ENCODE data around the gene CADM1.

Gene CADM1

GRCh38 chr11:115365907-115366306 is 138.3 kb downstream of the CADM1 start:
- TF ChIP-seq GATA2 (IDR thresholded peaks at IDR 0.05; ENCODE audit: low read depth, low read length) (no peak), GATA3 (IDR thresholded peaks at IDR 0.05; ENCODE audit: low read depth, low read length) (no peak)

- TF ChIP-seq GATA3 (IDR thresholded peaks at IDR 0.05; ENCODE audit: low read depth, low read length), result no peak
- TF ChIP-seq GATA2 (IDR thresholded peaks at IDR 0.05; ENCODE audit: low read depth, low read length), result no peak
Observed at GRCh38 chr11:115364896-115365295, 139.3 kb downstream of the CADM1 start.

GRCh38 chr11:115363921-115364320 is 140.3 kb downstream of the CADM1 start:
- TF ChIP-seq GATA3 (IDR thresholded peaks at IDR 0.05; ENCODE audit: low read depth, low read length), result no peak
- no peak for TF ChIP-seq GATA2 (IDR thresholded peaks at IDR 0.05; ENCODE audit: low read depth, low read length)

GRCh38 chr11:115363426-115363825 is 140.8 kb downstream of the CADM1 start:
- TF ChIP-seq GATA2 (IDR thresholded peaks at IDR 0.05; ENCODE audit: low read depth, low read length) (no peak), GATA3 (IDR thresholded peaks at IDR 0.05; ENCODE audit: low read depth, low read length) (no peak)

- no peak for TF ChIP-seq GATA3 (IDR thresholded peaks at IDR 0.05; ENCODE audit: low read depth, low read length)
- no peak for TF ChIP-seq GATA2 (IDR thresholded peaks at IDR 0.05; ENCODE audit: low read depth, low read length)
Observed at GRCh38 chr11:115362997-115363396, 141.2 kb downstream of the CADM1 start.

GRCh38 chr11:115361025-115361424 is 143.2 kb downstream of the CADM1 start:
- TF ChIP-seq GATA3 (IDR thresholded peaks at IDR 0.05; ENCODE audit: low read depth, low read length) (no peak), GATA2 (IDR thresholded peaks at IDR 0.05; ENCODE audit: low read depth, low read length) (peak; percentile 30; the same call in 1 of the 2 replicates)

GRCh38 chr11:115360186-115360824 is 143.9 kb downstream of the CADM1 start:
- peak; percentile 53; the same call in 1 of the 2 replicates for TF ChIP-seq GATA2 (IDR thresholded peaks at IDR 0.05; ENCODE audit: low read depth, low read length)
- TF ChIP-seq GATA3 (IDR thresholded peaks at IDR 0.05; ENCODE audit: low read depth, low read length), result no peak

- TF ChIP-seq GATA2 (IDR thresholded peaks at IDR 0.05; ENCODE audit: low read depth, low read length), result no peak
- no peak for TF ChIP-seq GATA3 (IDR thresholded peaks at IDR 0.05; ENCODE audit: low read depth, low read length)
Observed at GRCh38 chr11:115357066-115357465, 147.1 kb downstream of the CADM1 start.

GRCh38 chr11:115352805-115353485 is 151.3 kb downstream of the CADM1 start:
- TF ChIP-seq GATA2 (IDR thresholded peaks at IDR 0.05; ENCODE audit: low read depth, low read length) (peak; percentile 81), GATA3 (IDR thresholded peaks at IDR 0.05; ENCODE audit: low read depth, low read length) (peak; percentile 92)

GRCh38 chr11:115349335-115350017 is 154.7 kb downstream of the CADM1 start:
- TF ChIP-seq GATA3 (IDR thresholded peaks at IDR 0.05; ENCODE audit: low read depth, low read length), result no peak
- TF ChIP-seq GATA2 (IDR thresholded peaks at IDR 0.05; ENCODE audit: low read depth, low read length), result no peak

- TF ChIP-seq GATA3 (IDR thresholded peaks at IDR 0.05; ENCODE audit: low read depth, low read length), result no peak
- TF ChIP-seq GATA2 (IDR thresholded peaks at IDR 0.05; ENCODE audit: low read depth, low read length), result no peak
Observed at GRCh38 chr11:115348416-115348815, 155.8 kb downstream of the CADM1 start.

- TF ChIP-seq GATA2 (IDR thresholded peaks at IDR 0.05; ENCODE audit: low read depth, low read length) (no peak), GATA3 (IDR thresholded peaks at IDR 0.05; ENCODE audit: low read depth, low read length) (no peak)
Observed at GRCh38 chr11:115347106-115347505, 157.1 kb downstream of the CADM1 start.

- peak; percentile 57; the same call in 1 of the 2 replicates for TF ChIP-seq GATA3 (IDR thresholded peaks at IDR 0.05; ENCODE audit: low read depth, low read length)
- peak; percentile 53; the same call in 1 of the 2 replicates for TF ChIP-seq GATA2 (IDR thresholded peaks at IDR 0.05; ENCODE audit: low read depth, low read length)
Observed at GRCh38 chr11:115345840-115346239, 158.4 kb downstream of the CADM1 start.

GRCh38 chr11:115345361-115345760 is 158.9 kb downstream of the CADM1 start:
- no peak for TF ChIP-seq GATA2 (IDR thresholded peaks at IDR 0.05; ENCODE audit: low read depth, low read length)
- TF ChIP-seq GATA3 (IDR thresholded peaks at IDR 0.05; ENCODE audit: low read depth, low read length), result no peak

Measured in SH-SY5Y (cell line).